Mesothelial cell of epicardium (in vitro differentiated cells): Measurements from ENCODE around the gene SFT2D1. TPM values are rescaled to one million over a fixed set of nuclear protein-coding genes. Genes with fewer than 3 reads are reported as not detected.

Experiments
- DNase-seq, 2 experiments: peaks; one replicate each; pipeline ENCODE4 v3.0.0; 2021; ENCODE audit warnings: low spot score in 2 of 2; ENCODE audit not compliant: unreplicated experiment in 2 of 2
- H3K27ac Mint-ChIP-seq: 2 replicates; pipeline ENCODE4 v1.8.0; 2021; ENCODE audit warnings: mixed read lengths
- H3K27me3 Mint-ChIP-seq: 2 replicates; pipeline ENCODE4 v1.8.0; 2021; ENCODE audit warnings: low read depth, mixed read lengths
- H3K36me3 Mint-ChIP-seq: 2 replicates; pipeline ENCODE4 v1.8.0; 2021; ENCODE audit warnings: mixed read lengths
- H3K4me1 Mint-ChIP-seq: 2 replicates; pipeline ENCODE4 v1.8.0; 2021; ENCODE audit warnings: mixed read lengths
- H3K4me3 Mint-ChIP-seq: 2 replicates; pipeline ENCODE4 v1.8.0; 2021; ENCODE audit warnings: mild to moderate bottlenecking, moderate library complexity, mixed read lengths
- H3K9me3 Mint-ChIP-seq: 2 replicates; pipeline ENCODE4 v1.8.0; 2021; ENCODE audit warnings: mixed read lengths
- CTCF ChIP-seq: fragments of 200-600 bp; sonication (generic); IDR thresholded peaks from one replicate; pipeline ENCODE4 v1.5.0; 2021; ENCODE audit warnings: antibody characterized with exemption; ENCODE audit not compliant: unreplicated experiment
- total RNA-seq: library from RNA; stranded (reverse); gene quantifications from 3 replicates; pipeline ENCODE4 v1.2.1, GENCODE V29; 2021

The SFT2D1 gene
- total RNA-seq, 1 donor from 2014 or later, result 26.8 TPM

- H3K36me3 Mint-ChIP-seq, result no peaks in the 10 kb centered on the region
- no peak for TF ChIP-seq CTCF
- DNase-seq, result no peak
- peaks cover 19% of the 10 kb centered on the region for H3K27me3 Mint-ChIP-seq
- peaks cover 11% of the 10 kb centered on the region for H3K9me3 Mint-ChIP-seq
- H3K4me1 Mint-ChIP-seq, result no peaks in the 10 kb centered on the region
- no peak overlapping the region for H3K4me3 Mint-ChIP-seq
- no peak overlapping the region for H3K27ac Mint-ChIP-seq
Observed at GRCh38 chr6:166360243-166361076, 18.1 kb upstream of the SFT2D1 start.

- Mint-ChIP-seq H3K4me1 (peaks cover 2% of the 10 kb centered on the region), H3K9me3 (peaks cover 25% of the 10 kb centered on the region), H3K27ac (no peak overlapping the region), H3K36me3 (peaks cover 3% of the 10 kb centered on the region), H3K4me3 (no peak overlapping the region), H3K27me3 (peaks cover 26% of the 10 kb centered on the region)
- TF ChIP-seq CTCF, result no peak
- no peak for DNase-seq
Observed at GRCh38 chr6:166355552-166355951, 13.2 kb upstream of the SFT2D1 start.

GRCh38 chr6:166354965-166355364 lies 12.6 kb upstream of the SFT2D1 start:
- H3K27ac Mint-ChIP-seq, result no peak overlapping the region
- TF ChIP-seq CTCF, result no peak
- peaks cover 27% of the 10 kb centered on the region for H3K9me3 Mint-ChIP-seq
- peaks cover 26% of the 10 kb centered on the region for H3K27me3 Mint-ChIP-seq
- H3K36me3 Mint-ChIP-seq, result peaks cover 5% of the 10 kb centered on the region
- no peak for DNase-seq
- H3K4me1 Mint-ChIP-seq, result peaks cover 2% of the 10 kb centered on the region
- no peak overlapping the region for H3K4me3 Mint-ChIP-seq

GRCh38 chr6:166354143-166354542 lies 11.8 kb upstream of the SFT2D1 start:
- H3K4me1 Mint-ChIP-seq, result peaks cover 2% of the 10 kb centered on the region
- peaks cover 31% of the 10 kb centered on the region for H3K9me3 Mint-ChIP-seq
- H3K27ac Mint-ChIP-seq, result no peak overlapping the region
- H3K36me3 Mint-ChIP-seq, result peaks cover 9% of the 10 kb centered on the region
- DNase-seq, result no peak
- no peak overlapping the region for H3K4me3 Mint-ChIP-seq
- H3K27me3 Mint-ChIP-seq, result peaks cover 26% of the 10 kb centered on the region
- no peak for TF ChIP-seq CTCF

GRCh38 chr6:166353507-166353906 lies 11.2 kb upstream of the SFT2D1 start:
- TF ChIP-seq CTCF, result no peak
- Mint-ChIP-seq H3K4me3 (no peak overlapping the region), H3K27ac (no peak overlapping the region), H3K36me3 (peaks cover 13% of the 10 kb centered on the region), H3K9me3 (peaks cover 33% of the 10 kb centered on the region), H3K4me1 (peaks cover 2% of the 10 kb centered on the region), H3K27me3 (peaks cover 24% of the 10 kb centered on the region)
- DNase-seq, result no peak
